Tibial nerve (tissue), 4 donors: ENCODE results near the gene ZNF431. TPM values are rescaled to one million over a fixed set of nuclear protein-coding genes. Genes with fewer than 3 reads are reported as not detected.
"Not testable (repeated sequence)": the region's sequence is repeated elsewhere in the genome, so short reads cannot be mapped to it uniquely, and the experiment has no call there.

Experiments used
- DNase-seq, 2 donors: peaks; one replicate each; pipeline ENCODE4 v3.0.0-alpha.2; 2019; ENCODE audit warnings: low spot score in 2 of 2
- H3K27ac ChIP-seq, 4 donors: fragments of 200-600 bp; sonication (generic) in 3 of 4; one replicate each; pipeline ENCODE4 v1.5.1; 2017 to 2019; ENCODE audit warnings: mild to moderate bottlenecking in 1 of 4
- H3K27me3 ChIP-seq, 2 donors: fragments of 200-600 bp; sonication (generic) in 1 of 2; one replicate each; pipeline versions ENCODE4 v1.5.1 to v1.6.0; 2017 to 2019
- H3K36me3 ChIP-seq, 3 donors: fragments of 200-600 bp; sonication (generic); one replicate each; pipeline ENCODE4 v1.5.1; 2018 to 2019
- H3K4me1 ChIP-seq, 4 donors: fragments of 200-600 bp; sonication (generic) in 3 of 4; one replicate each; pipeline ENCODE4 v1.5.1; 2017 to 2019
- H3K4me3 ChIP-seq, 4 donors: fragments of 200-600 bp; sonication (generic) in 3 of 4; one replicate each; pipeline ENCODE4 v1.5.1; 2017 to 2019; ENCODE audit warnings: mild to moderate bottlenecking in 1 of 4, moderate library complexity in 1 of 4
- H3K9me3 ChIP-seq, 4 donors: fragments of 200-600 bp; sonication (generic) in 3 of 4; one replicate each; pipeline ENCODE4 v1.5.1; 2017 to 2019
- EP300 ChIP-seq, 2 donors: sonication (generic); formaldehyde crosslinking; IDR thresholded peaks; one replicate each; pipeline ENCODE4 v1.6.1; 2017; ENCODE audit warnings: antibody characterized with exemption in 2 of 2, mild to moderate bottlenecking in 1 of 2
- POLR2A ChIP-seq, 2 donors: fragments of 450-650 bp; IDR thresholded peaks; one replicate each; pipeline ENCODE4 v1.6.1; 2017; ENCODE audit warnings: antibody characterized with exemption in 2 of 2, mild to moderate bottlenecking in 2 of 2, moderate library complexity in 2 of 2
- WGBS, 2 donors: methylation state at CpG; one replicate each; pipeline ENCODE4 v1.1.5; 2018; 5-methylcytosine and 5-hydroxymethylcytosine counted together
- total RNA-seq, 4 donors: library from RNA; depleted of rRNA; stranded (reverse); fragments of >200 nt; gene quantifications; one replicate each; pipeline ENCODE4 v1.1.0, GENCODE V29; 2016
- TF ChIP-seq, protein P1 (sequence below), 5 experiments: fragments of 200-600 bp in 3 of 5; fragments of 450-650 bp in 2 of 5; sonication (generic) in 3 of 5; IDR thresholded peaks; one replicate each; pipeline ENCODE4 v1.5.1; 2016 to 2019; ENCODE audit warnings: antibody characterized with exemption in 5 of 5, mild to moderate bottlenecking in 3 of 5, moderate library complexity in 2 of 5

The ZNF431 gene
- total RNA-seq, 4 donors from 2014 or later: 5.9 to 20.4 (median 15.6) TPM

DNA sequence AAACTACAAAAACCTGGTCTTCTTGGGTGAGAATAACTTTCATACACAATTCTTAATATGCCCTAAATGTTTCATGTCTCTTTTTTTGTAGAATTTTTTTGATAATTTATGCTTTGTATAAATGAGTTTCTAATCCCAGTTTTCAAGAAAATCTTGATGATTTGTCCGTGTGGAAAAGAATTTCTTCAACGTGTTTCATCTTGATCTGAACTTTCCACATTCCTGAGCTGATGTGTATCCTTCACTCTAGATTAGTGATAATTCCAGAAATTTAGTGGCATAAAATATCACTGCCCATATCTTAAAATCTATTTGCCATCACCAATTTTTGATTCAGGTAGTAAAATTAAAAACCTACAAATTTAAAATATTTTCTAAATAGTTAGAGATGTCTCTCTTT is 24.6 kb downstream of the ZNF431 start:
- H3K27me3 ChIP-seq: no peaks in the 10 kb centered on the region
- no peak overlapping the region for H3K4me3 ChIP-seq
- H3K27ac ChIP-seq: no peak overlapping the region
- H3K9me3 ChIP-seq: no peaks in the 10 kb centered on the region
- WGBS, 2 donors: 74 to 88% methylated on average over 2 of the region's 2 CpGs
- TF ChIP-seq, protein P1, sequence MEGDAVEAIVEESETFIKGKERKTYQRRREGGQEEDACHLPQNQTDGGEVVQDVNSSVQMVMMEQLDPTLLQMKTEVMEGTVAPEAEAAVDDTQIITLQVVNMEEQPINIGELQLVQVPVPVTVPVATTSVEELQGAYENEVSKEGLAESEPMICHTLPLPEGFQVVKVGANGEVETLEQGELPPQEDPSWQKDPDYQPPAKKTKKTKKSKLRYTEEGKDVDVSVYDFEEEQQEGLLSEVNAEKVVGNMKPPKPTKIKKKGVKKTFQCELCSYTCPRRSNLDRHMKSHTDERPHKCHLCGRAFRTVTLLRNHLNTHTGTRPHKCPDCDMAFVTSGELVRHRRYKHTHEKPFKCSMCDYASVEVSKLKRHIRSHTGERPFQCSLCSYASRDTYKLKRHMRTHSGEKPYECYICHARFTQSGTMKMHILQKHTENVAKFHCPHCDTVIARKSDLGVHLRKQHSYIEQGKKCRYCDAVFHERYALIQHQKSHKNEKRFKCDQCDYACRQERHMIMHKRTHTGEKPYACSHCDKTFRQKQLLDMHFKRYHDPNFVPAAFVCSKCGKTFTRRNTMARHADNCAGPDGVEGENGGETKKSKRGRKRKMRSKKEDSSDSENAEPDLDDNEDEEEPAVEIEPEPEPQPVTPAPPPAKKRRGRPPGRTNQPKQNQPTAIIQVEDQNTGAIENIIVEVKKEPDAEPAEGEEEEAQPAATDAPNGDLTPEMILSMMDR (IDR thresholded peaks at IDR 0.05): no peak
- no peaks in the 10 kb centered on the region for H3K4me1 ChIP-seq
- DNase-seq: no peak
- H3K36me3 ChIP-seq: peaks cover 0 to 75% (median 0%) of the 10 kb centered on the region in 3 donors

DNA sequence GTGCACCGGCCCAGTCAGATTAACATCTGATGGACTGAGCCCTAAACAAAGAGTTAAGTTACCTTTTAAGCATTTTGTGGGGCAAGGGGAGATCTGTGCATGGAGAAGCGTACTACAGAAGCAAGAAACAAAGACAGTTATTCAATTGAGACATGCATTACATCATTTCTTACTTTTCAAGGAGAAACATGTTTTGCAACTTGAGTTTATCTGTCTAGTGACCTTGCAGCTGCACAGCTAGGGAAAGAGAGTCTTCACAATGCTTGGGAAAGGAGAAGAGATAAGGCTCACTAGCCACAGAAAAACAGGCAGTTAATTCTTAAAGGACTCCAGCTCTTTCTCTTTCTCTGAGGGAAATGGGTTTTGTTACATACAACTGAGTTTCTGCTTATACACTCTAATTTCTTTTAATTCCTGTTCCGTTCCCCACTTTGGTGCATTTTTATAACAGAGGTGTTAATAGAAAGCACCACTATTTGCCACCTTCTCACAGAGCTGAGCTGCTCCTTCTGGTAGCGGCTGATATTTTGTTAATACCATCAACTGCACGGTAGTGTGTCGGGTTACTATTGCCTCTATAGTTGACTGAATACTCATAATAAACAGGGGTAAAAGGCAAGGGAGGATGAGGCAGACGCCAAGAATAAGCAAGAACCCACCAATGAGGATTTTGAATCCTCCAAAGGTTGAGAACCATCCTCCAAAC is 55.9 kb downstream of the ZNF431 start:
- TF ChIP-seq POLR2A (IDR thresholded peaks at IDR 0.05): no peak
- no peak for TF ChIP-seq EP300 (IDR thresholded peaks at IDR 0.05)
- TF ChIP-seq, protein P1 (IDR thresholded peaks at IDR 0.05): no peak
- DNase-seq: no peak
- 63 to 70% methylated on average over 7 of the region's 7 CpGs for WGBS, 2 donors
- Histone ChIP-seq H3K27ac (no peak overlapping the region), H3K4me1 (no peaks in the 10 kb centered on the region), H3K9me3 (no peaks in the 10 kb centered on the region), H3K27me3 (no peaks in the 10 kb centered on the region), H3K4me3 (no peak overlapping the region), H3K36me3 (no peaks in the 10 kb centered on the region)

DNA sequence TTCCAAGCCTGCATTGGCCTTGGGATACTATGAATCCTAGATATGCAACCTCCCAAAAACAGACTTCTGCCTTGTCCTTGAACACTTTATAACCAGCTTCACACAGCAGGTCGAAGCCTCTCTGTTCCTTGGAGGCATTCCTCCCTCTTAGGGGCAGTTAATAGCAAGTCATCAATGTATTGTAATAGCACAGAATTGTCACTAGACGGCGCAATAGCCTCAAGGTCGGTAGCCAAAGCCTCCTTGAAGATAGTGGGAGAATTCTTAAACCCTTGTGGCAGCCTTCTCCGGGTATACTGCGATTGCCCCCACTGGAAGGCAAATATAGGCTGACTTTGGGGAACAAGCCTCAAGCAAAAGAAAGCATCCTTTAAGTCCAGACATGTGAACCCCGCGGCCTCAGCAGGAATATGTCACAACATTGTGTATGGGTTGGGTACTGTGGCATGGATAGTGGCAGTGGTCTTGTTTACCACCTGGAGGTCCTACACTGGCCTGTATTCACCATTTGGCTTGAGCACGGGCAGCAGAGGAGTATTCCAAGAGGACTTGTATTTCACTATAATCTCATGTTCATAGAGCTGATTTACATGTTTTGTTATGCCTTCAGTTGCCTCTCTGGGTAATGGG is 61.1 kb downstream of the ZNF431 start:
- TF ChIP-seq EP300 (IDR thresholded peaks at IDR 0.05): no peak
- TF ChIP-seq, protein P1 (IDR thresholded peaks at IDR 0.05): peak; percentile 43 to 59 (median 53)
- Histone ChIP-seq H3K36me3 (no peaks in the 10 kb centered on the region), H3K4me1 (no peaks in the 10 kb centered on the region), H3K9me3 (no peaks in the 10 kb centered on the region), H3K27ac (no peak overlapping the region), H3K4me3 (no peak overlapping the region), H3K27me3 (no peaks in the 10 kb centered on the region)
- 37 to 44% methylated on average over 9 of the region's 9 CpGs for WGBS, 2 donors
- DNase-seq: peak in 1 of 2 donors; percentile 17

DNA sequence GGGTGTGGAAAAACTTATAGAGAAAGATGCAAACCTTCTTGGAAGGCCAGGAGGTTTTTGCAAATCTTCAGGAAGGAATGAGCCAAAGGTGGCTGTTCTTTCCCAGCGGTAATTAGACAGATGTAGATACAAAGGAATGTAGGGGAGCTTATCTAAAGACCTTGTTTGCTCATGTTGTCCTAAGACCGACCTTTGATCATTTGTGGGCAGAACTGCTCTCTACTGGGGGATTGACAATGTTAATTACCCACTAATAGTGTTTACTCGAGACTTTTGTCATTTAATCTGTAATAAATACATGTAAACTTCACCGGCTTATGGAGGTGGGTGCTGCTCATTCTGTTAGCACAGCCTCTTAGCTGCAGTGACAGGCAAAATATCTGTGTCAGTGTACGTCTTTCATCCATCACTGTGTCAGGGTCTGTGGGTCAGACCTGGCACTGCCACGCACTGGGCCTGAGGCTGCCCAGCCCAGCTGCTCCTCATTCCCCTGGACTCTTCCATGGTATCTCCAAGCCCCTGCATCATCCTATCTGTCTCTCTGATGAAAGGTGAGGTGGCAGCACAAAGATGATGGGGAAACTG is 68.3 kb downstream of the ZNF431 start:
- Histone ChIP-seq H3K27me3 (no peaks in the 10 kb centered on the region), H3K9me3 (no peaks in the 10 kb centered on the region), H3K27ac (no peak overlapping the region), H3K4me3 (no peak overlapping the region), H3K36me3 (no peaks in the 10 kb centered on the region), H3K4me1 (no peaks in the 10 kb centered on the region)
- WGBS, 2 donors: 41 to 68% methylated on average over 6 of the region's 6 CpGs
- no peak for DNase-seq
- no peak for TF ChIP-seq EP300 (IDR thresholded peaks at IDR 0.05)
- TF ChIP-seq POLR2A (IDR thresholded peaks at IDR 0.05): no peak
- TF ChIP-seq, protein P1 (IDR thresholded peaks at IDR 0.05): no peak

DNA sequence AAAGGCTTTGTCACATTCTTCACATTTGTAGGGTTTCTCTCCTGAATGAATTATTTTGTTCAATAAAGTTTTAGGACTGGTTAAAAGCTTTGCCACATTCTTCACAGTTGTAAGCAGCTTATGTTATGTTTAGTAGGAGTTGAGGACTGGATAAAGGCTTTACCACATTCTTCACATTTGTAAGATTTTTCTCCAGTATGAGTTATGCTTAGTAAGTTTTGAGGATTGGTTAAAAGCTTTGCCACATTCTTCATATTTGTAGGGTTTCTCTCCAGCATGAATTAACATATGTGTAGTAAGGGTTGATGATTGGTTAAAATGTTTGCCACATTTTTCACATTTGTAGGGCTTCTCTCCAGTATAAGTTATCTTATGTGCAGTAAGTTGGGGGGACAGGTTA is 79.9 kb downstream of the ZNF431 start:
- no peak overlapping the region for H3K27ac ChIP-seq
- no peak overlapping the region for H3K4me3 ChIP-seq
- H3K4me1 ChIP-seq: no peaks in the 10 kb centered on the region
- H3K27me3 ChIP-seq: no peaks in the 10 kb centered on the region
- H3K36me3 ChIP-seq: no peaks in the 10 kb centered on the region
- TF ChIP-seq POLR2A (IDR thresholded peaks at IDR 0.05): no peak
- TF ChIP-seq, protein P1 (IDR thresholded peaks at IDR 0.05): no peak
- no peak for TF ChIP-seq EP300 (IDR thresholded peaks at IDR 0.05)
- DNase-seq: no peak
- H3K9me3 ChIP-seq: no peaks in the 10 kb centered on the region

DNA sequence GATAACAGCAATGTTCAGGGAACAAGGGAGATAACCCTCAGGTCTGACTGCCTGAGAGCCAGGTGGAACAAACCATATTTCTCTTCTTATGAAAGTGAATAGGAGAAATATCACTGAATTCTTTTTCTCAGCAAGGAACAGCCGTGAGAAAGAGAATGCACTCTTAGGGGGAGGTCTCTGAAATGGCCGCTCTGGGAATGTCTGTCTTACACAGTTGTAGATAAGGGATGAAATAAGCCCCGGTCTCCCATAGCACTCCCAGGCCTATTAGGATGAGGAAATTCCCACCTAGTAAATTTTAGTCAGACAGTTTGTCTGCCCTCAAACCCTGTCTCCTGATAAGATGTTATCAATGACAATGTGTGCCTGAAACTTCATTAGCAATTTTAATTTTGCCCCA is 88.1 kb downstream of the ZNF431 start:
- WGBS, 2 donors: 83 to 86% methylated on average over 3 of the region's 3 CpGs
- H3K9me3 ChIP-seq: peaks cover 0 to 19% (median 0%) of the 10 kb centered on the region in 4 donors
- H3K4me1 ChIP-seq: not testable (repeated sequence)

More for the DNA sequence above, 88.1 kb downstream of the ZNF431 start:
- not testable (repeated sequence) for H3K36me3 ChIP-seq, H3K4me3 ChIP-seq, DNase-seq, H3K27me3 ChIP-seq, H3K27ac ChIP-seq
